Measurements from ENCODE around the gene CFAP20DC.
"Not testable (repeated sequence)": the region's sequence is repeated elsewhere in the genome, so short reads cannot be mapped to it uniquely, and the experiment has no call there.

CFAP20DC gene

GRCh38 chr3:59016930-59017616, 32.8 kb downstream of the CFAP20DC start:
- no peak for DNase-seq

- no peak for DNase-seq
These were observed 36.2 kb downstream of the CFAP20DC start for GRCh38 chr3:59013611-59014010.

- no peak for DNase-seq
These were observed 42.9 kb downstream of the CFAP20DC start for GRCh38 chr3:59006634-59007517.

- DNase-seq: no peak
These were observed 48.1 kb downstream of the CFAP20DC start for GRCh38 chr3:59001675-59002074.

GRCh38 chr3:58999774-59000160, 50.1 kb downstream of the CFAP20DC start:
- no peak for DNase-seq

- no peak for DNase-seq
These were observed 50.6 kb downstream of the CFAP20DC start for GRCh38 chr3:58999134-58999773.

- DNase-seq: no peak
These were observed 51.2 kb downstream of the CFAP20DC start for GRCh38 chr3:58998476-58999117.

- DNase-seq: no peak
These were observed 53.1 kb downstream of the CFAP20DC start for GRCh38 chr3:58996730-58997129.

GRCh38 chr3:58994746-58995330, 55.0 kb downstream of the CFAP20DC start:
- no peak for DNase-seq

GRCh38 chr3:58993547-58993946, 56.3 kb downstream of the CFAP20DC start:
- no peak for DNase-seq

- no peak for DNase-seq
These were observed 58.2 kb downstream of the CFAP20DC start for GRCh38 chr3:58991623-58992022.

GRCh38 chr3:58991026-58991425, 58.8 kb downstream of the CFAP20DC start:
- DNase-seq: no peak

GRCh38 chr3:58989955-58990354, 59.9 kb downstream of the CFAP20DC start:
- no peak for DNase-seq

- DNase-seq: no peak
These were observed 60.7 kb downstream of the CFAP20DC start for GRCh38 chr3:58989163-58989562.

GRCh38 chr3:58988041-58988440, 61.8 kb downstream of the CFAP20DC start:
- no peak for DNase-seq

- no peak for DNase-seq
These were observed 63.2 kb downstream of the CFAP20DC start for GRCh38 chr3:58986654-58987053.

GRCh38 chr3:58979840-58980239, 70.0 kb downstream of the CFAP20DC start:
- no peak for DNase-seq

- no peak for DNase-seq
These were observed 76.0 kb downstream of the CFAP20DC start for GRCh38 chr3:58973796-58974195.

- not testable (repeated sequence) for DNase-seq
These were observed 82.0 kb downstream of the CFAP20DC start for GRCh38 chr3:58967866-58968265.

- no peak for DNase-seq
These were observed 84.0 kb downstream of the CFAP20DC start for GRCh38 chr3:58965865-58966264.

- DNase-seq: no peak
These were observed 85.8 kb downstream of the CFAP20DC start for GRCh38 chr3:58963928-58964503.

- DNase-seq: no peak
These were observed 87.0 kb downstream of the CFAP20DC start for GRCh38 chr3:58962816-58963215.
